ENCODE data around the gene MAP3K5. TPM values are rescaled to one million over a fixed set of nuclear protein-coding genes. Genes with fewer than 3 reads are reported as not detected.
"Not testable (repeated sequence)": the region's sequence is repeated elsewhere in the genome, so short reads cannot be mapped to it uniquely, and the experiment has no call there.

MAP3K5 gene
- total RNA-seq, 4 donors from 2014 or later: 18.7 to 24.1 (median 20.7) TPM

- no peaks in the 10 kb centered on the region for H3K27me3 ChIP-seq
- peaks cover 0 to 4% (median 0%) of the 10 kb centered on the region in 4 donors for H3K4me1 ChIP-seq
- intact Hi-C loops (cut with DNase I): no loop called here
- H3K9me3 ChIP-seq: no peaks in the 10 kb centered on the region
- 96% methylated on average over 7 of the region's 7 CpGs for WGBS
- no peak overlapping the region for H3K4me3 ChIP-seq
- no peak for DNase-seq (ENCODE audit: extremely low spot score)
- no peak overlapping the region for H3K27ac ChIP-seq (replicated peaks in 1 of 4)
- H3K36me3 ChIP-seq: peaks cover 0 to 22% (median 11%) of the 10 kb centered on the region in 4 donors
- TF ChIP-seq CTCF (IDR thresholded peaks at IDR 0.05) (no peak), POLR2A (IDR thresholded peaks at IDR 0.05; ENCODE audit: low read depth) (no peak), POLR2AphosphoS5 (IDR thresholded peaks at IDR 0.05) (no peak), EP300 (IDR thresholded peaks at IDR 0.05) (no peak)
These were observed 95.4 kb downstream of the MAP3K5 start for GRCh38 chr6:136696783-136697364.

- intact Hi-C loops (cut with DNase I): no loop called here
- Histone ChIP-seq H3K36me3 (peaks cover 0 to 22% (median 11%) of the 10 kb centered on the region in 4 donors), H3K27ac (replicated peaks in 1 of 4) (no peak overlapping the region)
These were observed 96.0 kb downstream of the MAP3K5 start for GRCh38 chr6:136696238-136696637.

GRCh38 chr6:136695412-136695811 lies 96.9 kb downstream of the MAP3K5 start:
- H3K27ac ChIP-seq (replicated peaks in 1 of 4): no peak overlapping the region
- WGBS: 99% methylated on average over 2 of the region's 2 CpGs

More at GRCh38 chr6:136696238-136696637, 96.0 kb downstream of the MAP3K5 start:
- no peak for DNase-seq (ENCODE audit: extremely low spot score)
- Histone ChIP-seq H3K9me3 (no peaks in the 10 kb centered on the region), H3K27me3 (no peaks in the 10 kb centered on the region), H3K4me1 (peaks cover 0 to 4% (median 0%) of the 10 kb centered on the region in 4 donors), H3K4me3 (no peak overlapping the region)
- TF ChIP-seq POLR2A (IDR thresholded peaks at IDR 0.05; ENCODE audit: low read depth) (no peak), CTCF (IDR thresholded peaks at IDR 0.05) (no peak), EP300 (IDR thresholded peaks at IDR 0.05) (no peak), POLR2AphosphoS5 (IDR thresholded peaks at IDR 0.05) (peak; percentile 22 to 34)
- WGBS: 68% methylated on average over 2 of the region's 2 CpGs

GRCh38 chr6:136693090-136693489 lies 99.2 kb downstream of the MAP3K5 start:
- Histone ChIP-seq H3K4me1 (peaks cover 0 to 4% (median 0%) of the 10 kb centered on the region in 4 donors), H3K27me3 (no peaks in the 10 kb centered on the region), H3K4me3 (no peak overlapping the region), H3K36me3 (peaks cover 0 to 22% (median 11%) of the 10 kb centered on the region in 4 donors), H3K9me3 (no peaks in the 10 kb centered on the region), H3K27ac (replicated peaks in 1 of 4) (no peak overlapping the region)
- TF ChIP-seq CTCF (IDR thresholded peaks at IDR 0.05) (no peak), EP300 (IDR thresholded peaks at IDR 0.05) (no peak), POLR2A (IDR thresholded peaks at IDR 0.05; ENCODE audit: low read depth) (no peak), POLR2AphosphoS5 (IDR thresholded peaks at IDR 0.05) (no peak)
- intact Hi-C loops (cut with DNase I): no loop called here
- DNase-seq (ENCODE audit: extremely low spot score): no peak

More at GRCh38 chr6:136695412-136695811, 96.9 kb downstream of the MAP3K5 start:
- H3K36me3 ChIP-seq: peaks cover 0 to 22% (median 11%) of the 10 kb centered on the region in 4 donors
- H3K4me1 ChIP-seq: peaks cover 0 to 4% (median 0%) of the 10 kb centered on the region in 4 donors
- intact Hi-C loops (cut with DNase I): no loop called here
- H3K4me3 ChIP-seq: no peak overlapping the region
- no peaks in the 10 kb centered on the region for H3K27me3 ChIP-seq
- no peaks in the 10 kb centered on the region for H3K9me3 ChIP-seq
- TF ChIP-seq POLR2AphosphoS5 (IDR thresholded peaks at IDR 0.05) (no peak), EP300 (IDR thresholded peaks at IDR 0.05) (no peak), POLR2A (IDR thresholded peaks at IDR 0.05; ENCODE audit: low read depth) (no peak), CTCF (IDR thresholded peaks at IDR 0.05) (no peak)
- DNase-seq (ENCODE audit: extremely low spot score): no peak

GRCh38 chr6:136687894-136688293 lies 104.4 kb downstream of the MAP3K5 start:
- H3K36me3 ChIP-seq; H3K4me3 ChIP-seq; DNase-seq (ENCODE audit: extremely low spot score); intact Hi-C loops (cut with DNase I); H3K9me3 ChIP-seq; H3K27me3 ChIP-seq; H3K27ac ChIP-seq (replicated peaks in 1 of 4): not testable (repeated sequence)
- peaks cover 0 to 17% (median 8%) of the 10 kb centered on the region in 4 donors for H3K4me1 ChIP-seq
- WGBS: 100% methylated on average over 1 of the region's 1 CpG
